Dermis microvascular lymphatic vessel endothelial cell (primary cell): Measurements from ENCODE around the gene GNAQ. TPM values are rescaled to one million over a fixed set of nuclear protein-coding genes. Genes with fewer than 3 reads are reported as not detected.

Source experiments
- DNase-seq, 2 donors: peaks; one replicate each; pipeline versions ENCODE4 v3.0.0 to v3.0.0-alpha.2; 2010; ENCODE audit warnings: low read depth in 2 of 2
- total RNA-seq: library from RNA; depleted of rRNA; stranded (reverse); fragments of >200 nt; gene quantifications from 2 replicates; pipeline ENCODE4 v1.2.1, GENCODE V29; 2014

GNAQ gene
- total RNA-seq, 1 donor from 2014 or later: 28.6 TPM

DNA sequence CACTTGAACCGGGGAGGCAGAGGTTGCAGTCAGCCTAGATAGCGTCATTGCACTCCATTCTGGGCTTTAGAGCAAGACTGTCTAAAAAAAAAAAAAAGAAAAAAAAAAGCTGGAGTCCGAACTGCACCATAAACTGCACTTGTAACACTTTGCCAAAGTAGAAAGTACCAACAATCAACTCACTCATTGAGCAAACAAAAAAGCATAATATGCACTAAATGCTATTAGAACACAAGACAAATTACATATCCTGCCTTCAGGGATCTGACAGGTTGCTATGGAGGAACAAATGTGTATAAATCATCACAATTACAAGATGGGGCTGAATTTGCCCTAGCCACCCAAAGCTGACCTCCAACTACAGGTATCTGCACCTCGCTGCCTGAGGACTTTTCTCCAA lies 27.9 kb downstream of the GNAQ start:
- no peak for DNase-seq

- DNase-seq: peak in 1 of 2 donors; percentile 57
Measured at GRCh38 chr9:78001946-78002731, 29.5 kb downstream of the GNAQ start.

- DNase-seq: no peak
Measured at GRCh38 chr9:78000221-78000620, 31.4 kb downstream of the GNAQ start.

GRCh38 chr9:77999231-77999631 lies 32.4 kb downstream of the GNAQ start:
- peak in 1 of 2 donors; percentile 17 for DNase-seq

DNA sequence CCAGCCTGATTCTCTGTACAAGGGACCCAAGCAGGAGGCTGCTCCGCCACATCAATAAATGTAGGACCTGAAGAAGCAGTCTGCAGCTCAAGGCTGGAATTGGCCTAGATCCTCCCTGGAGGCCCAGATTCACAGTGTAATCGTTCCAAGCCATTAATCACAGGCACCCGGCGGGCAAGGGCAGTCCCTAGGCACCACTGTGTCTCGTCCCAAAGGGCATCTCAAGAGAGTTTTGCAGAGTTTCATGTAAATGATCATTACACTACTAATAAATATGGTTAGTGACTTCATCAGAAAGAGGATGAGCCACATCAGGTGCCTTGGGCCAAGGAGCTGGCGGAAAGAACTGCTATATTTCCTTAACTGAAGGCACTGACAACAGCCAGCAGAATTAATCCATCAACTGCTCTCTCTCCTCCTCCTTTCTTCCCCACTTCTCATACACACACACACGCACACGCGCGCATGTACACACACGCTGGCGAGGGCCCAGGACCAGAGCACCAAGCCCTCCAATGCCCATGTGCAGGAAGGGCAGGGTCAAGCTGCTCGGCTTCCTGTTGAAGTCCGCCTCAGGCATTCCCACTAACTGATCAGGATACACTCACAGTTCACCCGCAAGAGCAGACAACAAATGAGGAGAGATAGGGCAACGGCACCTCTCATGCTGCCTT lies 33.9 kb downstream of the GNAQ start:
- DNase-seq: peak; percentile 71 to 95

DNA sequence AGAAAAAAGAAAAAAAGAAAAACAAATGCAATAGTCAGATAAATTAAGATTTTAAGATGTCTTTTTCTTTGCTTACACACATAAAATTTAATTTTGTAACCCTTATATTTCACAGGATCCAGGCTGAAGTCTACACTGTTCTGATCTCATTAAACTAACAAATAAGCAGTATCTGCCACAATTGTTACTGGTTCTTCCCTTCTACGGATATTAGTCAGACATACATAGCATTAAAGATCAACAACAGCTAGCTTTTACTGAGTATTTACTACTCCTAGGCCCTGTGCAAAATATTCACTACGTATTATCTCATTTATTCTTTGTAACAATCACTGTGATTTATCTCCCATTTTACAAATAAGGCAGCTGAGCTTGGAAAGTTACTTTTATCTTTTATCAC lies 34.9 kb downstream of the GNAQ start:
- peak in 1 of 2 donors; percentile 78 for DNase-seq

- DNase-seq: no peak
Measured at GRCh38 chr9:77991191-77991590, 40.4 kb downstream of the GNAQ start.

DNA sequence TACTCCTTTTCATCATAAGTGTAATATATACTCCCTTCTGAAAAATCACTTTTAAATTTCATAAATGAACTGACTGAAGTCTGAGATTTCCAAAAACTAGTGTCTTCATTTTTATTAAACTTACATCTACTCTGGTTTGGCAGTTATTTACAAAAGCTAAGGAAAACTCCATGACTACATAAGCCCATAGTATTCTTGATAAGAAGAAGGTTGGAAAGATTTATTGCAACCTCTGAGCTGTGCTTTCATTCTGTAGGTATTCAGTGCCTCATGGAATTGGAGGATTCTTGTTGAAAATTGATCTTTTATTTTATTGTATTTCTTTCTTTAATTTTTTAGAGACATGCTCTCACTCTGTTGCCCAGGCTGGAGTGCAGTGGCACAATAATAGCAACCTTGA lies 41.7 kb downstream of the GNAQ start:
- no peak for DNase-seq

GRCh38 chr9:77989458-77989857 lies 42.2 kb downstream of the GNAQ start:
- DNase-seq: no peak

GRCh38 chr9:77988630-77989029 lies 43.0 kb downstream of the GNAQ start:
- no peak for DNase-seq

GRCh38 chr9:77987880-77988525 lies 43.6 kb downstream of the GNAQ start:
- DNase-seq: peak in 1 of 2 donors; percentile 56

- no peak for DNase-seq
Measured at GRCh38 chr9:77987081-77987656, 44.4 kb downstream of the GNAQ start.

DNA sequence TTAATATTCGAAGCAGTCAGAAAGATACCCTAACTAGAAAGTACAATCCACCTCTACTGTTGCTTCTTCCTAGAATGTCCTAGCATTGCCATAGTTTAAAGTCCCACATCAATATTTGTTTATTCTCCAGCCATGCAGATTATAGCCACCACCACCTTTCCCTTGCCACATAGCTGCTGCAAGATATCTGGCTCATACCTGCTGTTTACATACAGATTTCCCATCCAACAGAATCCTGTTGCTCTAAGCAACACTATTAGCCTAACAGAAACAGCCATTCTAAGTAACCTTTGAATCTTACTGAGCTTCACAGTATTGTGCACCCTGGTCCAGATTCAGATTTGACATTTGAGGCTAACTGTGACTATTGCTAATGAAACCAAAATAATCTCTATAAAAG lies 45.6 kb downstream of the GNAQ start:
- no peak for DNase-seq

DNA sequence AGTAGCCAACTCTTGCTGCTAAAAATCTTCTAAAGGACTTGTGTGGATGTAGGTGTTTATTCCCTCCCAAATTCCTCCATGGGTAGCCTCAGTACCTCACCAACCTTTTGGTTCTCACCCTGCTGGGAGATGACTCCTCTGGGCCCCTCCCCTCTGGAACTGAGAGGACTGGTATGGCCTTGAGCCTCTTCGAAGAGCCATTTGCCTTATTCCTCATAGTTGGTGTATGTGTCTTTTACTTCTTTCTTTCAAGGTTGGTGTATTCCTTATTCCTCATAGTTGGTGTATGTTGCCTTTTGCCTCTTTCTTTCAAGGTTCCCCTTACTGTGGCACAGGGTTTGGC lies 48.3 kb downstream of the GNAQ start:
- DNase-seq: no peak

GRCh38 chr9:77982581-77983319 lies 48.9 kb downstream of the GNAQ start:
- DNase-seq: no peak

- no peak for DNase-seq
Measured at GRCh38 chr9:77981907-77982306, 49.7 kb downstream of the GNAQ start.

DNA sequence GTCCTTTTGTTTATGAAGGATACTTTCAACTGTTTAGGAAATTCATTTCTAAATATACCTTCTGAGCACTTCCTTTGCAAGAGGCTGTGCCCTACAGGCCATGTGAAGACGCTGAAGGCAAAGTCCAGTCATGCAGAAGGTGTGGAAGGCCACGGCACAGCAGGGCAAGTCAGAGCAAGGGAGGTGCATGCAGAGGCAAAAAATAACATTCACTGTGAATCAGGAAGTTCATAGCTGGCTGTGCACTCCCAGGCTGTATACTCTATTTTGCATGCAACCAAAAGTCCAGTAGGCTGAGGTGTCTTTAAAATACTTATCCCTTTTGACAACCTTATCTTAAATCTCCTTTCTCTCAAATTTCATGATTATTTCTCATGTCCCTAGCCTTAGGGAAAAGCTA lies 50.3 kb downstream of the GNAQ start:
- peak in 1 of 2 donors; percentile 75 for DNase-seq

DNA sequence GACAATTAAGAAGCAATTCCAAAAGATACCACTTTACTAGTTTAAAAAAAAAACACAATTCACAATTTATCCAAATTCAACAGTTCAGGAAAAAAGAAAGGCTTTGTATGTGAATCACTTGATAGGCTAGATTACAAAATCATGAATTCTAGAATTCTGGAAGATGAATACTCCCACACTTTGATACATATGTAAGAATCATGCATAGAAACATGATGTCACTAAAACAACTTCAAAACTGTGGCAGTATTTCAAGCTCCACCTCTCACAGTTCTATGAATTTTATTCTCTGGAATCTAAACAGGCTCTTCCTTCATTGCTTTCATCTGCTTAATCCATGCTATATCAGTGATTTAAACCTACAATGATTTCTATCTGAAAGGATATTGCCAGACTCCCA lies 51.0 kb downstream of the GNAQ start:
- peak in 1 of 2 donors; percentile 16 for DNase-seq

DNA sequence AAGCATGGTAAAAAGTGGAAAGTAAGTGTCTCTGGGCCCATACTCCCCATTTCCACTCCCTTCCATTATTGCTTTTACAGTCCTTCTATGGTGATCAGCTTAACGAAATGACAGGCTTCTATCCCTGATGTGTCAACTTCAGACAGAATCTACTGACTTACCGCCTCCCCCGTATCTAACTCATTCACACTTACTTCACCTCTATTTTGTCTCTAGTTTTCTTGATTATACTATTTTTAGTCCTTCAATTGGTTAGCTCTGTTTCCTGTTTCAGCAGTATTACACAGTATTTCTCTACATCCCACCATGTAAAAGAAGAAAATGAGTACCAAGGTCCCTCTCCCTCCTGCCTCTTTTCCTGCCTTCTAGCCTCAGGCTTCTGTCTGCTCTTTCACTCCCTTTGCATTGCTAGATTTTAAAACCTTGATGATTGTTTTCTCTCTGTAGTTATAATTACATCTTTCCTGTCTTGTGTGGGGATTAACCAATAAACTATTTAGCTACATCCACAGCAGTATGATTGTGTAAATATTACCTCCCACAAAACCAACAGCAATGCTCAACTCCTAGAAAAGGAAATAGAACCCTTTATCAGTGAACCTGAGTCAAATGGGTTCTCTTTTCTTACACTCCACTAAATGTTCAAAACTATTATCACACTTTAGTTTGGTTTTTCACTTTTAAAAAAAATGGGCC lies 53.4 kb downstream of the GNAQ start:
- no peak for DNase-seq

GRCh38 chr9:77977210-77977611 lies 54.4 kb downstream of the GNAQ start:
- peak; percentile 77 to 90 for DNase-seq

DNA sequence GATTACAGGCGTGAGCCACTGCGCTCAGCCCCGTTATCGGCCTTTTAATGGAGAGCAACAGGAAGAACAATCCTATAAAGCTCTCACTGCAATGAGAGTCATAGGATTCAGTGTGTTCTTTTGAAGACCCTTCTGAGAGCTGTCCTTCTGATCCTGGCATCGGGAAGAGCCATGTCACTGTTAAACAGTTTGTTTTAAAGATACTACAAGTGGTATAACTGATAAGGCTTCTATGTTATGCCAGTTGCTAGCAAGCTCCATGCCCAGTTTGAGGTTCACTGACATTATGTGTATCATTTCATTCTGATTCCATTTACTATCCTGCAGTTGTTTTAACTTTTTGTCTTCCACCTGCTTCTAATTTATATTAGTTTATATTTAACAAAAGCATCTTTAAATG lies 55.8 kb downstream of the GNAQ start:
- DNase-seq: no peak
